Inflammatory macrophage treated with lipopolysaccharide for 4 hours (primary cell): ENCODE data around the gene NDUFA5.

ENCODE experiments used
- DNase-seq: peaks from one replicate; pipeline ENCODE4 v3.0.0-alpha.2; 2020

Gene NDUFA5

GRCh38 chr7:123557398-123558288, at the start of gene NDUFA5:
Gene NDUFA5 (minus strand): TSS chr7:123557818. CDS start chr7:123557795, 23 bp downstream.
- peak; percentile 100 for DNase-seq

GRCh38 chr7:123604739-123605138, 47.1 kb upstream of the NDUFA5 start:
- no peak for DNase-seq

GRCh38 chr7:123602648-123603047, 45.0 kb upstream of the NDUFA5 start:
- DNase-seq: no peak

GRCh38 chr7:123601530-123601929, 43.9 kb upstream of the NDUFA5 start, which contains the start of gene ASB15:
Gene ASB15 (plus strand): TSS chr7:123601821. CDS start chr7:123614503, 12,682 bp downstream.
- DNase-seq: no peak

- no peak for DNase-seq
Observed at GRCh38 chr7:123600876-123601275, 43.3 kb upstream of the NDUFA5 start.

- no peak for DNase-seq
Observed at GRCh38 chr7:123599766-123600165, 42.1 kb upstream of the NDUFA5 start.

- DNase-seq: no peak
Observed at GRCh38 chr7:123598657-123599056, 41.0 kb upstream of the NDUFA5 start.

GRCh38 chr7:123594813-123595241, 37.2 kb upstream of the NDUFA5 start:
- no peak for DNase-seq

GRCh38 chr7:123588376-123588775, 30.8 kb upstream of the NDUFA5 start:
- no peak for DNase-seq

GRCh38 chr7:123583821-123584220, 26.2 kb upstream of the NDUFA5 start:
- no peak for DNase-seq

GRCh38 chr7:123581162-123581459, 23.5 kb upstream of the NDUFA5 start:
- no peak for DNase-seq

GRCh38 chr7:123580406-123581161, 23.0 kb upstream of the NDUFA5 start:
- peak; percentile 10 for DNase-seq

- no peak for DNase-seq
Observed at GRCh38 chr7:123579416-123579815, 21.8 kb upstream of the NDUFA5 start.

- no peak for DNase-seq
Observed at GRCh38 chr7:123573896-123574467, 16.4 kb upstream of the NDUFA5 start.

GRCh38 chr7:123573341-123573740, 15.7 kb upstream of the NDUFA5 start:
- no peak for DNase-seq

GRCh38 chr7:123571684-123572083, 14.1 kb upstream of the NDUFA5 start:
- DNase-seq: peak; percentile 10

GRCh38 chr7:123571187-123571586, 13.6 kb upstream of the NDUFA5 start:
- DNase-seq: no peak

GRCh38 chr7:123570390-123571182, 13.0 kb upstream of the NDUFA5 start:
- DNase-seq: no peak

GRCh38 chr7:123569352-123570010, 11.9 kb upstream of the NDUFA5 start:
- no peak for DNase-seq

GRCh38 chr7:123562121-123562520, 4.5 kb upstream of the NDUFA5 start:
- no peak for DNase-seq

- DNase-seq: no peak
Observed at GRCh38 chr7:123558289-123558874, 764 bp upstream of the NDUFA5 start.

GRCh38 chr7:123557016-123557397, 611 bp downstream of the NDUFA5 start:
- DNase-seq: no peak
